HepG2 (cell line): Measurements from ENCODE around the gene ISG20. TPM values are rescaled to one million over a fixed set of nuclear protein-coding genes. Genes with fewer than 3 reads are reported as not detected.

Experiments used
- ATAC-seq: fragments of 200-7000 bp; cut with Tn5 transposase; 3 replicates; pipeline ENCODE4 v1.9.1; 2020; ENCODE audit warnings: mild to moderate bottlenecking, moderate library complexity
- BruUV-seq: library from RNA; stranded (reverse); fragments of 400-500 nt; replicated peaks from 2 replicates; lab custom pipeline; 2021; lab: Mats Ljungman, UMichigan
- CTCF ChIA-PET: fragments of 300-600 bp; formaldehyde crosslinking; extraction: SDS; loops from one replicate; lab custom pipeline; 2021; ENCODE audit warnings: low total read pairs, inconsistent platforms, low intra/inter-chr PET ratio; lab: Yijun Ruan, JAX
- POLR2A ChIA-PET: fragments of 350-600 bp; sonication (Branson Sonifier 250); formaldehyde crosslinking; loops from one replicate; lab custom pipeline; 2020; ENCODE audit warnings: antibody characterized with exemption, inconsistent platforms; lab: Yijun Ruan, JAX
- DNase-seq: peaks from one replicate; pipeline ENCODE4 v3.0.0-alpha.2; 2015; ENCODE audit warnings: low spot score
- FAIRE-seq: peaks from 3 replicates; lab custom pipeline; 2011; peaks lifted over from hg19 to GRCh38; lab: Jason Lieb, UNC
- H2AFZ ChIP-seq: one replicate; pipeline ENCODE4 v1.6.1; 2011; ENCODE audit warnings: low read length, inconsistent platforms
- H3K27ac ChIP-seq: fragments of 300-600 bp; 3 replicates; pipeline ENCODE4 v1.8.0; 2011; ENCODE audit warnings: mixed run types, mild to moderate bottlenecking, mixed read lengths, low read length, inconsistent platforms; ENCODE audit not compliant: insufficient read depth; ENCODE audit errors: extremely low read length
- H3K27me3 ChIP-seq, 2 experiments: fragments of 200-600 bp in 1 of 2; 2 replicates in 1 of 2; 3 replicates in 1 of 2; pipeline versions ENCODE4 v1.6.0 to v1.8.0; 2011; ENCODE audit warnings: low read length in 2 of 2, mild to moderate bottlenecking in 2 of 2, moderate library complexity in 2 of 2, inconsistent platforms in 1 of 2; ENCODE audit not compliant: insufficient read depth in 2 of 2, control insufficient read depth in 1 of 2
- H3K36me3 ChIP-seq, 2 experiments: fragments of 200-600 bp in 1 of 2; replicated peaks in 1 of 2; 2 replicates in 1 of 2; 3 replicates in 1 of 2; pipeline versions ENCODE4 v1.5.1 to v1.8.0; 2011; ENCODE audit warnings: low read length in 2 of 2, inconsistent platforms in 1 of 2; ENCODE audit not compliant: insufficient read depth in 2 of 2, control insufficient read depth in 1 of 2
- H3K4me1 ChIP-seq: 2 replicates; pipeline ENCODE4 v1.5.1; 2012; ENCODE audit warnings: low read length, inconsistent platforms; ENCODE audit not compliant: insufficient read depth
- H3K4me2 ChIP-seq: 2 replicates; pipeline ENCODE4 v1.6.0; 2011; ENCODE audit warnings: low read depth, low read length, inconsistent platforms
- H3K4me3 ChIP-seq, 3 experiments: fragments of 200-600 bp in 1 of 3; sonication (generic), shearing (Covaris generic) in 1 of 3; replicated peaks in 1 of 3; 2 replicates each; pipeline ENCODE4 v1.5.1; 2011 to 2016; ENCODE audit warnings: low read length in 3 of 3, inconsistent platforms in 2 of 3, low read depth in 2 of 3, mild to moderate bottlenecking in 2 of 3, control low read depth in 1 of 3, mixed read lengths in 1 of 3; ENCODE audit not compliant: insufficient read depth in 1 of 3
- H3K79me2 ChIP-seq: one replicate; pipeline ENCODE4 v1.6.1; 2011; ENCODE audit warnings: low read length, inconsistent platforms; ENCODE audit not compliant: insufficient read depth
- H3K9ac ChIP-seq: 2 replicates; pipeline ENCODE4 v1.6.0; 2011; ENCODE audit warnings: mild to moderate bottlenecking, low read depth, low read length, inconsistent platforms; ENCODE audit not compliant: insufficient read depth
- H3K9me3 ChIP-seq: 2 replicates; pipeline ENCODE4 v1.5.1; 2012; ENCODE audit warnings: mild to moderate bottlenecking, low read length
- H4K20me1 ChIP-seq: 2 replicates; pipeline ENCODE4 v1.6.0; 2011; ENCODE audit warnings: inconsistent platforms, mild to moderate bottlenecking, low read length, moderate library complexity; ENCODE audit not compliant: insufficient read depth
- ATM ChIP-seq: fragments of 450-650 bp; IDR thresholded peaks from 2 replicates; pipeline ENCODE4 v1.7.1; 2017; ENCODE audit warnings: mild to moderate bottlenecking, borderline replicate concordance
- IRF1 ChIP-seq: sonication (generic); formaldehyde crosslinking; IDR thresholded peaks from 2 replicates; pipeline ENCODE4 v1.4.0; 2020; ENCODE audit warnings: low read depth, mild to moderate bottlenecking, missing genetic modification reagents
- IRF2 ChIP-seq: IDR thresholded peaks from 2 replicates; pipeline ENCODE4 v1.6.1; 2018; ENCODE audit warnings: missing genetic modification reagents, missing compliant biosample characterization
- PAF1 ChIP-seq: IDR thresholded peaks from 2 replicates; pipeline ENCODE4 v1.6.1; 2016; ENCODE audit warnings: missing genetic modification reagents, missing compliant biosample characterization
- POLR2G ChIP-seq: fragments of 200-400 bp; formaldehyde crosslinking; IDR thresholded peaks from 2 replicates; pipeline ENCODE4 v1.6.1; 2018; ENCODE audit warnings: mild to moderate bottlenecking, low read depth, low read length, moderate library complexity
- SALL1 ChIP-seq: sonication (generic); formaldehyde crosslinking; IDR thresholded peaks from 2 replicates; pipeline ENCODE4 v1.8.0; 2022; ENCODE audit warnings: mild to moderate bottlenecking, missing genetic modification reagents
- ZNF414 ChIP-seq: sonication (generic); formaldehyde crosslinking; IDR thresholded peaks from 2 replicates; pipeline ENCODE4 v1.5.0; 2020; ENCODE audit warnings: missing genetic modification reagents
- ZSCAN22 ChIP-seq: sonication (generic); formaldehyde crosslinking; IDR thresholded peaks from 2 replicates; pipeline ENCODE4 v1.4.0; 2020; ENCODE audit warnings: mild to moderate bottlenecking, missing genetic modification reagents
- WGBS: methylation state at CpG from one replicate; pipeline ENCODE4 v1.1.6; 2017; ENCODE audit warnings: low lambda C conversion rate; 5-methylcytosine and 5-hydroxymethylcytosine counted together
- in situ Hi-C: cut with HindIII; loops from 2 replicates; pipeline ENCODE4 v1.10.0; 2017; ENCODE audit warnings: low pct_unique_long_range_greater_than_20kb; ENCODE audit not compliant: extremely low pct_ligation_motif_present
- intact Hi-C: fragments of 100-400 bp; cut with micrococcal nuclease; formaldehyde crosslinking; loops from one replicate; pipeline ENCODE4 v1.10.0; 2022; ENCODE audit not compliant: unreplicated experiment
- polyA plus RNA-seq, 8 experiments: library from polyadenylated mRNA; depleted of rRNA in 3 of 8; stranded (reverse) in 7 of 8; unstranded in 1 of 8; fragments of >200 nt; fragmentation: Illumina TruSeq in 4 of 8; extraction: Trizol in 4 of 8; gene quantifications; 2 replicates each; pipeline versions ENCODE4 v1.2.1 to v1.2.3, GENCODE V29; 2011 to 2016; ENCODE audit warnings: low read depth in 4 of 8, missing spikeins in 1 of 8, mixed read lengths in 1 of 8; ENCODE audit not compliant: insufficient read depth in 1 of 8
- total RNA-seq, 5 experiments: library from RNA; depleted of rRNA; stranded (reverse); fragments of >200 nt; fragmentation: Illumina TruSeq; extraction: Trizol; gene quantifications; 2 replicates each; pipeline ENCODE4 v1.2.3, GENCODE V29; 2016; ENCODE audit warnings: low read depth in 1 of 5
- TF ChIP-seq, protein P1 (sequence below): sonication (generic); formaldehyde crosslinking; IDR thresholded peaks from 2 replicates; pipeline ENCODE4 v1.5.1; 2020; ENCODE audit warnings: missing genetic modification reagents, mild to moderate bottlenecking, borderline replicate concordance

Gene ISG20
- total and polyA plus RNA-seq, 2 of the 13 experiments (the other 11 are each of a cell fraction or from before 2014, with no cell fraction given), result 6.3 to 31.5 TPM

DNA sequence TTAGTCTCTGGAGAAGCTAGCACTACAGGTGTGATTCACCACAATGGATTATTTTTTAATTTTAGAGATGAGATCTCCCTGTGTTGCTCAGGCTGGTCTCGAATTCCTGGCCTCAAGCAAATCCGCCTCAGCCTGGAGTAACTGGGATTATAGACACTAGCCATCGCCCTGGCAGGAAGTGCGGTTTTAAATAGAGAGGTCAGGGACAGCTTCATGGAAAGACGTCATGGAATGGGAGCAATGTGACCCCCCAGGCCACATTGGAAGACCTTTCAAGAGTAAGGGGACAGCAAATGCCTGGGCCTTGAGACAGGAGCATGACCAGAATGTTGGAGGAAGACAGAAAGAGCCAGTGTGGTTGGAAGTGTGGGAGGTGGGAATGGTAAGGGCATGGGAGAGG is 2.2 kb upstream of the ISG20 start:
- POLR2A ChIA-PET, result interaction anchor here (1.1 to 2.4 kb wide), 2 partner anchors 12 to 169 kb away, joined by 3 to 19 read pairs; partner anchors contain the start of genes MRPL46 and MRPS11
- H3K27me3 ChIP-seq, result no peaks in the 10 kb centered on the region
- peaks cover 45% of the 10 kb centered on the region for H3K4me1 ChIP-seq
- in situ Hi-C loops, result no loop called here
- H3K27ac ChIP-seq, result no peak overlapping the region
- no peak overlapping the region for H3K9ac ChIP-seq
- TF ChIP-seq IRF2 (CRISPR knock-in tag) (no peak), SALL1 (no peak), POLR2G (peak; percentile 16; the same call in 1 of the 2 replicates), ZNF414 (no peak), IRF1 (CRISPR knock-in tag) (no peak), PAF1 (CRISPR knock-in tag) (0 out of 2 replicates have a peak, but pooled peaks have one; percentile 27), ATM (no peak), ZSCAN22 (no peak)
- TF ChIP-seq, protein P1, sequence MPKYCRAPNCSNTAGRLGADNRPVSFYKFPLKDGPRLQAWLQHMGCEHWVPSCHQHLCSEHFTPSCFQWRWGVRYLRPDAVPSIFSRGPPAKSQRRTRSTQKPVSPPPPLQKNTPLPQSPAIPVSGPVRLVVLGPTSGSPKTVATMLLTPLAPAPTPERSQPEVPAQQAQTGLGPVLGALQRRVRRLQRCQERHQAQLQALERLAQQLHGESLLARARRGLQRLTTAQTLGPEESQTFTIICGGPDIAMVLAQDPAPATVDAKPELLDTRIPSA (CRISPR knock-in tag), result no peak
- no peaks in the 10 kb centered on the region for H3K79me2 ChIP-seq
- CTCF ChIA-PET, result no interaction called here
- H3K36me3 ChIP-seq, result peaks cover 4 to 12% of the 10 kb centered on the region in 2 experiments
- WGBS, result 79% methylated on average over 5 of the region's 5 CpGs
- no peak overlapping the region for H3K4me2 ChIP-seq
- no peak for DNase-seq
- FAIRE-seq, result no peak
- no TSS peak for BruUV-seq
- no peak for ATAC-seq
- no peak overlapping the region for H2AFZ ChIP-seq
- no peak overlapping the region for H3K4me3 ChIP-seq
- intact Hi-C loops, result no loop called here
- H4K20me1 ChIP-seq, result no peaks in the 10 kb centered on the region
- H3K9me3 ChIP-seq, result no peaks in the 10 kb centered on the region
